GM18507 (cell line): ENCODE data around the gene TIGD4.
A peak's percentile ranks its signal among the peaks of the same experiment; 100 is the strongest.

Experiments used
- DNase-seq: peaks from one replicate; pipeline ENCODE4 v3.0.0; 2011; ENCODE audit warnings: low read depth; ENCODE audit not compliant: insufficient read length; ENCODE audit errors: extremely low spot score
- FAIRE-seq: peaks from 2 replicates; lab custom pipeline; 2011; peaks lifted over from hg19 to GRCh38; lab: Jason Lieb, UNC

Gene TIGD4

DNA sequence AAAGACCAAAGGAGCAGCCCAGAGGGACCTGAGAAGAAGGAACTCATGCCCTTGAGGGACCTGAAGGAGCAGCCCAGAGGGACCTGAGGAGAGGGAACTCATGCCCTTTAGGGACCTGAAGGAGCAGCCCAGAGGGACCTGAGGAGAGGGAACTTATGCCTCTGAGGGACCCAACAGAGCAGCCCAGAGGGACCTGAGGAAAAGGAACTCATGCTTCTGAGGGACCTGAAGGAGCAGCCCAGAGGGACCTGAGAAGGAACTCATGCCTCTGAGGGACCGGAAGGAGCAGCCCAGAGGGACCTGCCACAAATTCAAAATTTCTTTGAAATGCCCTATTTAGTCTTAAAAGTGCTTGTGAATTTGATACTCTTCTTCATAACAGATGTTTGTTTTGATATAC, 51.2 kb downstream of the TIGD4 start:
- FAIRE-seq = peak; percentile 24
- no peak for DNase-seq

DNA sequence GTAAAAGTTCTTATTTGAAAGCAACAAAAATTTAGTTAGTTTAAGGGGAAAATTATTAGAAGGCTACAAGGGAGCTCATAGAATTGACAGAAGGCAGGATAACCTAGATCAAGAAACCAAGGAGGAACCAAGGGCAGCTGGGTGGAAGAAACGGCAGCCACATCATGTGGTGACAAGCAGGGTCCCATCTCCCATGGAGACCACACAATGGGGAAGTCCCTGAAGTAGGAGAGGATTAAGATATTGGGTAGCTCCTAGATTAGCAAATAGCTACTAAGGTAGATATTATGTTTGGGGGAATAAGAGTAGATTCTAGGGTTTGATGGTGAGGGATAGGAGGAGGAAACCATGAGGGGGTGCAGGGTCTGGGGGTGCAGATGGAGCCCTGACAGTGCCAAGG, 51.7 kb downstream of the TIGD4 start:
- no peak for FAIRE-seq

DNA sequence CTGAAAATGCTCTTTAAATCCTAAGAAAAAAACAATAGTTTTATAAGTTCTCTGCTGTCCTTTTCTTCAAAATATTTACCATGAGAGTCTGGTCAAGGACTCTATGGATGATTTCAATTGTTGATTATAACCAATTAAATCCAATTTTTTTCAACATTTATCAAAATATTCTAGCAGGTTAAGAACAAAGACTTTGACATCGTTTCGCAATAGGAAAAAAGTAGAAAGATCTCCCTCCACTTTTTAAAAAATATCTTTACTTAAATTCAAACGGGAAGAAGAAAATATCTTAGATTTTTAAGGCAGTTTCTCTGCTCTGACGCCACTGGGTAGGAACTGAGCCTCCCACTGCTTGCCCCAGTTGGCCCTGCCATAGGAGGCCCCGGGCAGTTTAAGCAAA, 55.0 kb downstream of the TIGD4 start:
- peak; percentile 12 for FAIRE-seq
- DNase-seq = no peak

More for the DNA sequence above, 51.7 kb downstream of the TIGD4 start:
- no peak for DNase-seq

DNA sequence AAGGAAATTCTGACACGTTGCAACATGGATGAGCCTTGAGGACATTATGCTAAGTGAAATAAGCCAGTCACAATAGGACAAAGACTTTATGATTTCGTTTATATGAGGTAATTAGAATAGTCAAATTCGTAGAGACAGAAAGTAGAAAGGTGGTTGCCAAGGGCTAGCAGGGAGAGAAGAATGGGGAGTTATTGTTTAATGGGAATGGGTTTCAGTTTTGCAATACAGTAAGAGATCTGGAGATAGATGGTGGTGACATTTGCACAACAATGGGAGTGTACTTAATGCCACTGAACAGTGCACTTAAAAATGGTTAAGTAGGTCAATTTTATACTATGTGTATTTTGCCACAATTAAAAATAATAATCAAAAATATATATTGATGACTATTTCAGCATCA, 56.3 kb downstream of the TIGD4 start:
- DNase-seq (no peak), FAIRE-seq (no peak)

DNA sequence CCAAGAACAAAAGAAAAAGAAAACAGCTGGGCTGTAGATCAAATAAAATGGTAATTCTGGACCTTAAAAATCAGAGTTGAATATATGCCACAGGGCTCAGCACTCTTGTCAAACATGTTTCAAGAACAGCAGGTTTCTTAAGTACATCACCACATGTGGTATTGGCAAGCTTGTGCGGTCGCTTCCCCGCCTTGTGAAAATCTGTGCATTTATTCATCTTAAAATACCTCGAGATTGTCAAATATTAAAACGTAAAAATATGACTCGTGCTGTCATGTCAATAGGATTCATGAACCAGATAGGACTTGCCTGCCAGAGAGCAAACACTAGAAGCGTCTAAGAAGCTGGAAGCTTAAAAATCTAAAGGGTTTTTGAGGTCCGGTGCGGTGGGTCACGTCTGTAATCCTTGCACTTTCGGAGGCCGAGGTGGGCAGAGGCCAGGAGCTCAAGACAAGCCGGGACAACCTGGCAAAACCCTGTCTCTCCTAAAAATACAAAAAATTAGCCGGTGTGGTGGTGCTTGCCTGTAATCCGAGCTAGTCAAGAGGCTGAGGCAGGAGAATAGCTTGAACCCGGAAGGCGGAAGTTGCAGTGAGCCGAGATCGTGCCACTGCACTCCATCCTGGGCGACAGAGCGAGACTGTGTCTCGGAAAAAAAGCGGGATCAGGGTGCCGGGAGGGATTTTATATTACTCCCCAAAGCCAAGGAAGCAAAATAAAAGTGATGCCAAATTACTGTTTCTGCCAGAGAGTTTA, 59.6 kb downstream of the TIGD4 start:
- DNase-seq (no peak), FAIRE-seq (no peak)
